ENCODE data around the gene ZNF771. TPM values are rescaled to one million over a fixed set of nuclear protein-coding genes. Genes with fewer than 3 reads are reported as not detected.
"Not testable (repeated sequence)": the region's sequence is repeated elsewhere in the genome, so short reads cannot be mapped to it uniquely, and the experiment has no call there.

ZNF771 gene
- total RNA-seq, 1 experiment from 2014 or later = 14.0 TPM

GRCh38 chr16:30381291-30382041, 25.9 kb upstream of the ZNF771 start:
- no peaks in the 10 kb centered on the region for H3K36me3 ChIP-seq
- no peaks in the 10 kb centered on the region for H3K9me3 ChIP-seq (replicated peaks)
- peaks cover 9% of the 10 kb centered on the region for H3K4me1 ChIP-seq
- H3K4me3 ChIP-seq = no peak overlapping the region
- no peak overlapping the region for H3K27ac ChIP-seq
- no peak for DNase-seq
- no peaks in the 10 kb centered on the region for H3K27me3 ChIP-seq

GRCh38 chr16:30382111-30382881, 25.1 kb upstream of the ZNF771 start, which contains the start of gene SEPTIN1:
Gene SEPTIN1, minus strand, starts transcription at chr16:30382561. Its CDS starts 19 bp downstream, at chr16:30382542.
- H3K4me3 ChIP-seq = no peak within 1 kb of the TSS
- no peaks in the 10 kb centered on the region for H3K9me3 ChIP-seq (replicated peaks)
- H3K36me3 ChIP-seq = no peaks in the 10 kb centered on the region
- no peaks in the 10 kb centered on the region for H3K27me3 ChIP-seq
- H3K4me1 ChIP-seq = peaks cover under 1% of the 10 kb centered on the region; the same call in 1 of the 2 replicates
- no peak for DNase-seq
- no peak within 1 kb of the TSS for H3K27ac ChIP-seq

GRCh38 chr16:30383521-30383920, 23.9 kb upstream of the ZNF771 start:
- no peak overlapping the region for H3K27ac ChIP-seq
- no peaks in the 10 kb centered on the region for H3K9me3 ChIP-seq (replicated peaks)
- no peaks in the 10 kb centered on the region for H3K4me1 ChIP-seq
- DNase-seq = no peak
- no peaks in the 10 kb centered on the region for H3K36me3 ChIP-seq
- no peak overlapping the region for H3K4me3 ChIP-seq
- no peaks in the 10 kb centered on the region for H3K27me3 ChIP-seq

GRCh38 chr16:30394592-30395154, 12.7 kb upstream of the ZNF771 start:
- Histone ChIP-seq H3K36me3 (no peaks in the 10 kb centered on the region), H3K4me1 (peaks cover 4% of the 10 kb centered on the region), H3K9me3 (replicated peaks) (no peaks in the 10 kb centered on the region), H3K4me3 (peak overlapping the region; percentile 78), H3K27ac (peak overlapping the region; percentile 64), H3K27me3 (no peaks in the 10 kb centered on the region)
- peak; percentile 29 to 50 for DNase-seq

- DNase-seq = peak; percentile 91 to 95
- Histone ChIP-seq H3K9me3 (replicated peaks) (no peaks in the 10 kb centered on the region), H3K27me3 (no peaks in the 10 kb centered on the region), H3K27ac (peak within 1 kb of the TSS; percentile 64), H3K4me1 (peaks cover 4% of the 10 kb centered on the region), H3K36me3 (no peaks in the 10 kb centered on the region), H3K4me3 (peak within 1 kb of the TSS; percentile 78)
These were observed 12.0 kb upstream of the ZNF771 start, which contains the start of gene ZNF48 for GRCh38 chr16:30395155-30395991. Gene ZNF48, plus strand, starts transcription at chr16:30395420. Its CDS starts 375 bp downstream, at chr16:30395795.

- peaks cover 4% of the 10 kb centered on the region for H3K4me1 ChIP-seq
- no peaks in the 10 kb centered on the region for H3K9me3 ChIP-seq (replicated peaks)
- no peaks in the 10 kb centered on the region for H3K27me3 ChIP-seq
- no peak for DNase-seq
- no peak overlapping the region for H3K27ac ChIP-seq
- no peaks in the 10 kb centered on the region for H3K36me3 ChIP-seq
- peak overlapping the region; percentile 78 for H3K4me3 ChIP-seq
These were observed 11.3 kb upstream of the ZNF771 start for GRCh38 chr16:30395992-30396585.

GRCh38 chr16:30396627-30397026, 10.8 kb upstream of the ZNF771 start:
- H3K27me3 ChIP-seq; DNase-seq; H3K4me3 ChIP-seq; H3K27ac ChIP-seq; H3K9me3 ChIP-seq (replicated peaks); H3K36me3 ChIP-seq; H3K4me1 ChIP-seq: not testable (repeated sequence)

GRCh38 chr16:30397056-30397455, 10.3 kb upstream of the ZNF771 start:
- Histone ChIP-seq H3K27ac (no peak overlapping the region), H3K36me3 (no peaks in the 10 kb centered on the region), H3K27me3 (no peaks in the 10 kb centered on the region), H3K9me3 (replicated peaks) (no peaks in the 10 kb centered on the region), H3K4me1 (peaks cover 11% of the 10 kb centered on the region), H3K4me3 (no peak overlapping the region)
- no peak for DNase-seq

GRCh38 chr16:30397776-30398660, 9.4 kb upstream of the ZNF771 start:
- no peaks in the 10 kb centered on the region for H3K9me3 ChIP-seq (replicated peaks)
- H3K27ac ChIP-seq = no peak overlapping the region
- no peak for DNase-seq
- H3K4me3 ChIP-seq = no peak overlapping the region
- peaks cover 11% of the 10 kb centered on the region for H3K4me1 ChIP-seq
- H3K27me3 ChIP-seq = no peaks in the 10 kb centered on the region
- H3K36me3 ChIP-seq = no peaks in the 10 kb centered on the region

GRCh38 chr16:30398661-30399434, 8.6 kb upstream of the ZNF771 start:
- no peaks in the 10 kb centered on the region for H3K27me3 ChIP-seq
- H3K9me3 ChIP-seq (replicated peaks) = no peaks in the 10 kb centered on the region
- DNase-seq = no peak
- H3K36me3 ChIP-seq = no peaks in the 10 kb centered on the region
- H3K4me1 ChIP-seq = peaks cover 11% of the 10 kb centered on the region
- no peak overlapping the region for H3K27ac ChIP-seq
- H3K4me3 ChIP-seq = no peak overlapping the region

GRCh38 chr16:30399435-30400186, 7.8 kb upstream of the ZNF771 start:
- Histone ChIP-seq H3K4me1 (peaks cover 11% of the 10 kb centered on the region), H3K27ac (peak overlapping the region; percentile 93), H3K4me3 (peak overlapping the region; percentile 63), H3K36me3 (no peaks in the 10 kb centered on the region), H3K27me3 (no peaks in the 10 kb centered on the region), H3K9me3 (replicated peaks) (no peaks in the 10 kb centered on the region)
- DNase-seq = peak in 1 of 2 experiments; percentile 20

- H3K27ac ChIP-seq = no peak overlapping the region
- DNase-seq = peak in 1 of 2 experiments; percentile 49
- H3K9me3 ChIP-seq (replicated peaks) = no peaks in the 10 kb centered on the region
- peaks cover 14% of the 10 kb centered on the region for H3K4me1 ChIP-seq
- no peaks in the 10 kb centered on the region for H3K36me3 ChIP-seq
- no peaks in the 10 kb centered on the region for H3K27me3 ChIP-seq
- no peak overlapping the region for H3K4me3 ChIP-seq
These were observed 5.5 kb upstream of the ZNF771 start for GRCh38 chr16:30401768-30402425.
